ENCODE data around the gene ITPRID1. TPM values are rescaled to one million over a fixed set of nuclear protein-coding genes. Genes with fewer than 3 reads are reported as not detected.

The ITPRID1 gene
- total RNA-seq, 1 experiment from 2014 or later: not detected

DNA sequence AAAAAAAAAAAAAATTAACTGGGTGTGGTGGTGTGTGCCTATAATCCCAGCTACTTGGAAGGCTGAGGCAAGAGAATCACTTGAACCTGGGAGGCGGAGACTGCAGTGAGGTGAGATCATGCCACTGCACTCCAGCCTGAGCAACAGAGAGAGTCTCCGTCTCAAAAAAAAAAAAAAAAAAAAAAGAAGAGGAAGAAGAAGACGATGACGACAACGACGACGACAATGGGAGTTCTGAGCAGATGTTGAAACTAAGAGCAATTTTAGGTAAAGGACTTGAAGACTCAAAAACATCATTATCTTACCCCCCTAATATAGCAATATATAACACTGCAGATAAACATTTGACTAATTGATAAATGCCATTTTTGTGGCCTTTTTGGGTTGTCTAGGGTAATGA lies 133.6 kb downstream of the ITPRID1 start:
- no peaks in the 10 kb centered on the region for H3K9me3 Mint-ChIP-seq (ENCODE audit: unreplicated experiment)
- H3K27me3 Mint-ChIP-seq (ENCODE audit: insufficient read depth, unreplicated experiment): peaks cover 8% of the 10 kb centered on the region
- intact Hi-C loops (cut with micrococcal nuclease): no loop called here
- TF ChIP-seq, protein P1, sequence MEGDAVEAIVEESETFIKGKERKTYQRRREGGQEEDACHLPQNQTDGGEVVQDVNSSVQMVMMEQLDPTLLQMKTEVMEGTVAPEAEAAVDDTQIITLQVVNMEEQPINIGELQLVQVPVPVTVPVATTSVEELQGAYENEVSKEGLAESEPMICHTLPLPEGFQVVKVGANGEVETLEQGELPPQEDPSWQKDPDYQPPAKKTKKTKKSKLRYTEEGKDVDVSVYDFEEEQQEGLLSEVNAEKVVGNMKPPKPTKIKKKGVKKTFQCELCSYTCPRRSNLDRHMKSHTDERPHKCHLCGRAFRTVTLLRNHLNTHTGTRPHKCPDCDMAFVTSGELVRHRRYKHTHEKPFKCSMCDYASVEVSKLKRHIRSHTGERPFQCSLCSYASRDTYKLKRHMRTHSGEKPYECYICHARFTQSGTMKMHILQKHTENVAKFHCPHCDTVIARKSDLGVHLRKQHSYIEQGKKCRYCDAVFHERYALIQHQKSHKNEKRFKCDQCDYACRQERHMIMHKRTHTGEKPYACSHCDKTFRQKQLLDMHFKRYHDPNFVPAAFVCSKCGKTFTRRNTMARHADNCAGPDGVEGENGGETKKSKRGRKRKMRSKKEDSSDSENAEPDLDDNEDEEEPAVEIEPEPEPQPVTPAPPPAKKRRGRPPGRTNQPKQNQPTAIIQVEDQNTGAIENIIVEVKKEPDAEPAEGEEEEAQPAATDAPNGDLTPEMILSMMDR (IDR thresholded peaks at IDR 0.05; ENCODE audit: unreplicated experiment): no peak
- no peak overlapping the region for H3K4me3 Mint-ChIP-seq (ENCODE audit: unreplicated experiment)
- POLR2A ChIA-PET: no interaction called here
- CTCF ChIA-PET: interaction anchor here (0.6 to 1.0 kb wide), 4 partner anchors 14 to 783 kb away, joined by 3 to 4 read pairs (median 3); partner anchors contain the start of gene PPP1R17
- no peak for DNase-seq (ENCODE audit: unreplicated experiment)
- no peaks in the 10 kb centered on the region for H3K4me1 Mint-ChIP-seq (ENCODE audit: insufficient read depth, unreplicated experiment)
- H3K27ac Mint-ChIP-seq (ENCODE audit: low read depth, unreplicated experiment): no peak overlapping the region
- H3K36me3 Mint-ChIP-seq (ENCODE audit: insufficient read depth, unreplicated experiment): no peaks in the 10 kb centered on the region
- BruUV-seq (replicated peaks): no TSS peak

DNA sequence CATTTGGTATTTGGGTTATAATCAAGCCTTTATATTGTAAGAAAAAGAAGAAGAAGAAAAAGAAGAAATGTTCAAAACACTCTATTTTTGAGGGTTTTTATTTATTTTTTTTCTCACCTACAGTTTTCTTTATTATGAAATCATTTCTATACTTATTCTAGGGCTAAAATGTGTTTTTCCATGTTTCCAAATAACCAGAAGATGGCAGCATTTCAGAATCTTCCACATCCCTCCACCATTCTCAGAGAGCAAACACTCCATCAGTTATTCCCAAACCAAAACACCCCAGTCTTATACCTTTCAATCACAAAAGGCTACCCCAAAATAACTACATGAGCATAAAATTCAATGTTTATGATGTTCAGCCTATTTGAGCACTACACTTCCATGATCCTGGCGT lies 134.4 kb downstream of the ITPRID1 start:
- TF ChIP-seq, protein P1 (IDR thresholded peaks at IDR 0.05; ENCODE audit: unreplicated experiment): peak; percentile 20
- DNase-seq (ENCODE audit: unreplicated experiment): peak; percentile 5
- Mint-ChIP-seq H3K27ac (ENCODE audit: low read depth, unreplicated experiment) (no peak overlapping the region), H3K4me1 (ENCODE audit: insufficient read depth, unreplicated experiment) (no peaks in the 10 kb centered on the region), H3K27me3 (ENCODE audit: insufficient read depth, unreplicated experiment) (peaks cover under 1% of the 10 kb centered on the region), H3K4me3 (ENCODE audit: unreplicated experiment) (no peak overlapping the region), H3K36me3 (ENCODE audit: insufficient read depth, unreplicated experiment) (no peaks in the 10 kb centered on the region), H3K9me3 (ENCODE audit: unreplicated experiment) (no peaks in the 10 kb centered on the region)
- ChIA-PET CTCF (interaction anchor here (0.8 to 2.2 kb wide), 5 partner anchors 15 to 514 kb away, joined by 3 to 16 read pairs (median 8); no protein-coding TSS in a partner anchor), POLR2A (no interaction called here)
- no TSS peak for BruUV-seq (replicated peaks)
- intact Hi-C loops (cut with micrococcal nuclease): loop anchor here (1.0 kb wide), 1 partner anchor 88 kb away; no protein-coding TSS in a partner anchor

DNA sequence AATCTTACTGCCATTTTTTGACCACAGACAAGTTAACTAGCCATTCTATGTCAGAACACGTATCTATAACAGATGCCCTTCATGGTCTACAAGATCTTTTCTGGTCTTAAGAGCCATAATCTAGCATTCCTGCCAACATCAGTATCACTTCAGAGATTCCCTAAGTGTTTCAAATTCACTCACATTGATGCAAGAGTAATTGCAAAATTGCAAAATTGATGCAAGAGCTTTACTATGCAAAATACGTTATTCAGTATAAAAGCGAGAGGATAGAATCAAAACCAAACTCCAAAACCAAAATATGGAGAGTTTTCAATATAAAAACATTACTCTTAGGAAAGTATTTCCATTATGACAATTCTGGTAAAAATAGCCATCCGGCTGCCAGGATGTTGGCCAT lies 135.0 kb downstream of the ITPRID1 start:
- H3K36me3 Mint-ChIP-seq (ENCODE audit: insufficient read depth, unreplicated experiment): no peaks in the 10 kb centered on the region
- CTCF ChIA-PET: interaction anchor here (0.7 to 2.2 kb wide), 7 partner anchors 16 to 556 kb away, joined by 3 to 16 read pairs (median 3); no protein-coding TSS in a partner anchor
- H3K4me1 Mint-ChIP-seq (ENCODE audit: insufficient read depth, unreplicated experiment): no peaks in the 10 kb centered on the region
- no peak overlapping the region for H3K27ac Mint-ChIP-seq (ENCODE audit: low read depth, unreplicated experiment)
- no peaks in the 10 kb centered on the region for H3K27me3 Mint-ChIP-seq (ENCODE audit: insufficient read depth, unreplicated experiment)
- intact Hi-C loops (cut with micrococcal nuclease): loop anchor here (1.0 kb wide), 1 partner anchor 87 kb away; no protein-coding TSS in a partner anchor
- no peak for DNase-seq (ENCODE audit: unreplicated experiment)
- H3K9me3 Mint-ChIP-seq (ENCODE audit: unreplicated experiment): no peaks in the 10 kb centered on the region
- POLR2A ChIA-PET: no interaction called here
- no TSS peak for BruUV-seq (replicated peaks)
- no peak overlapping the region for H3K4me3 Mint-ChIP-seq (ENCODE audit: unreplicated experiment)
- TF ChIP-seq, protein P1 (IDR thresholded peaks at IDR 0.05; ENCODE audit: unreplicated experiment): no peak

DNA sequence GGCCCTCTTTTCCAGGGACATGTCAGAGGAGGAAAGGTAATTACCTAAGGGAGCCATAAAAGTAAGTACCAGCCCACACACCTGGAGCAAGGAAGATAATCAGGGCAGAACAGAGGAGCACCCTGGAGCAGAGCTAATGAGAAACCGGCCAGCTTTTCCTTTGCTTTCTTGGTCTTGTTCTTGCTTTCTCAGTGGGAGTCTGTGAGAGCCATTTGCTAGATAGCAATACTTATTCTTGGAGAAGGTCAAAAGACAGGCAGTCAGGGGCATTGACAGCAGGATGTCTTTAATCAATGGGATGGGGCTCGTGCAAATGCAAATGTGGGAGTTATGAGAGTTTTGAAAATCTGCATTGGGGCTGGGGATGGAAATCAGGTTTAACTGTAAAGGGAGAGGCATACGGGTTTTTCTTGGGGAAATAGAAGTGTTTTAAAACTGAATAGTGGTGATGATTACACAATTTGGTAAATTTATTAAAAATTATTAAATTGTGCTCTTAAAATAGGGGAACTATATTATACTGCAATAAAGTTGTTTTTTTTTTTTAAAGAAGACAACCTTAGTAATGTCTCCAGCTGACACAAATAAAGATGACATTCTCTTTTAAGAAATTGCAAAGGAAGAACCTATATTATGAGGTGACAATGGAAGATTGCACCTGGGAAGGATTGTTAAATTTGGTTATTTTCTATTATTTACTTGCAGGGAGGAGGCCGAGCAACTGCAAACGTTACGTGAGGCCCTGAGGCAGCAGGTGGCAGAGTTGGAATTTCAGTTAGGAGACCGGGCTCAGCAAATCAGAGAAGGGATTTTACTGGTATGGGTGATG lies 137.6 kb downstream of the ITPRID1 start:
- POLR2A ChIA-PET: no interaction called here
- BruUV-seq (replicated peaks): no TSS peak
- TF ChIP-seq, protein P1 (IDR thresholded peaks at IDR 0.05; ENCODE audit: unreplicated experiment): no peak

More for the DNA sequence above, 137.6 kb downstream of the ITPRID1 start:
- H3K27ac Mint-ChIP-seq (ENCODE audit: low read depth, unreplicated experiment): no peak overlapping the region
- CTCF ChIA-PET: interaction anchor here (0.7 to 1.1 kb wide), 4 partner anchors 18 to 632 kb away, joined by 3 to 5 read pairs (median 3); no protein-coding TSS in a partner anchor
- H3K27me3 Mint-ChIP-seq (ENCODE audit: insufficient read depth, unreplicated experiment): peaks cover 14% of the 10 kb centered on the region
- H3K4me1 Mint-ChIP-seq (ENCODE audit: insufficient read depth, unreplicated experiment): no peaks in the 10 kb centered on the region
- no peaks in the 10 kb centered on the region for H3K36me3 Mint-ChIP-seq (ENCODE audit: insufficient read depth, unreplicated experiment)
- intact Hi-C loops (cut with micrococcal nuclease): no loop called here
- H3K4me3 Mint-ChIP-seq (ENCODE audit: unreplicated experiment): no peak overlapping the region
- no peak for DNase-seq (ENCODE audit: unreplicated experiment)
- no peaks in the 10 kb centered on the region for H3K9me3 Mint-ChIP-seq (ENCODE audit: unreplicated experiment)
